SK-N-SH treated with all-trans-retinoic acid at 6 μM for 48 hours (cell line): ENCODE results near the gene TMBIM1.

ENCODE experiments used
- ATAC-seq: fragments of 200-7000 bp; cut with Tn5 transposase; 3 replicates; pipeline ENCODE4 v1.9.1; 2020; ENCODE audit warnings: mild to moderate bottlenecking, moderate library complexity
- ARNTL ChIP-seq: fragments of 450-650 bp; formaldehyde crosslinking; IDR thresholded peaks from 2 replicates; pipeline ENCODE4 v1.5.0; 2020; ENCODE audit warnings: low read depth, mild to moderate bottlenecking, moderate library complexity, borderline replicate concordance
- BACH2 ChIP-seq: fragments of 250-450 bp; sonication (Bioruptor Pico); IDR thresholded peaks from 2 replicates; pipeline ENCODE4 v1.9.0; 2021; ENCODE audit warnings: mild to moderate bottlenecking, borderline replicate concordance
- CREB5 ChIP-seq: fragments of 250-450 bp; sonication (Bioruptor Pico); IDR thresholded peaks from 2 replicates; pipeline ENCODE4 v1.5.1; 2020; ENCODE audit warnings: low read depth, mild to moderate bottlenecking, moderate library complexity
- CSDC2 ChIP-seq: fragments of 250-450 bp; sonication (Bioruptor Pico); IDR thresholded peaks from 2 replicates; pipeline ENCODE4 v1.5.0; 2020; ENCODE audit warnings: mild to moderate bottlenecking, moderate library complexity
- CSRNP3 ChIP-seq: fragments of 250-450 bp; sonication (Bioruptor Pico); IDR thresholded peaks from 2 replicates; pipeline ENCODE4 v1.5.1; 2021; ENCODE audit warnings: mild to moderate bottlenecking, moderate library complexity
- ESRRG ChIP-seq: fragments of 250-450 bp; sonication (Bioruptor Pico); IDR thresholded peaks from 2 replicates; pipeline ENCODE4 v1.6.1; 2021; ENCODE audit warnings: mild to moderate bottlenecking
- GLIS3 ChIP-seq: fragments of 250-450 bp; sonication (Bioruptor Pico); IDR thresholded peaks from 2 replicates; pipeline ENCODE4 v1.5.0; 2020; ENCODE audit warnings: mild to moderate bottlenecking, moderate library complexity
- ISL1 ChIP-seq: fragments of 250-450 bp; sonication (Bioruptor Pico); IDR thresholded peaks from 2 replicates; pipeline ENCODE4 v2.1.2; 2022; ENCODE audit warnings: mild to moderate bottlenecking, moderate library complexity
- OSR1 ChIP-seq: fragments of 250-450 bp; sonication (Bioruptor Pico); IDR thresholded peaks from 2 replicates; pipeline ENCODE4 v1.8.0; 2022; ENCODE audit warnings: moderate library complexity, mild to moderate bottlenecking, inconsistent platforms
- PATZ1 ChIP-seq: fragments of 250-450 bp; sonication (Bioruptor Pico); IDR thresholded peaks from 2 replicates; pipeline ENCODE4 v1.8.0; 2020; ENCODE audit warnings: mild to moderate bottlenecking, moderate library complexity, borderline replicate concordance
- POU6F1 ChIP-seq: fragments of 250-450 bp; sonication (Bioruptor Pico); IDR thresholded peaks from 2 replicates; pipeline ENCODE4 v1.8.0; 2021; ENCODE audit warnings: low read depth, mild to moderate bottlenecking, moderate library complexity, borderline replicate concordance
- PPARA ChIP-seq: fragments of 250-450 bp; sonication (Bioruptor Pico); IDR thresholded peaks from 2 replicates; pipeline ENCODE4 v1.5.0; 2020; ENCODE audit warnings: mild to moderate bottlenecking, borderline replicate concordance
- RARB ChIP-seq: fragments of 250-450 bp; sonication (Bioruptor Pico); IDR thresholded peaks from 2 replicates; pipeline ENCODE4 v1.8.0; 2021; ENCODE audit warnings: mild to moderate bottlenecking, moderate library complexity
- SNAI2 ChIP-seq: fragments of 250-450 bp; sonication (Bioruptor Pico); IDR thresholded peaks from 2 replicates; pipeline ENCODE4 v1.5.0; 2020; ENCODE audit warnings: mild to moderate bottlenecking, moderate library complexity
- TCF4 ChIP-seq: fragments of 250-450 bp; sonication (Bioruptor Pico); IDR thresholded peaks from 2 replicates; pipeline ENCODE4 v1.8.0; 2021; ENCODE audit warnings: mild to moderate bottlenecking, moderate library complexity, borderline replicate concordance
- TOX ChIP-seq: fragments of 250-450 bp; sonication (Bioruptor Pico); IDR thresholded peaks from 2 replicates; pipeline ENCODE4 v1.8.0; 2021; ENCODE audit warnings: mild to moderate bottlenecking, moderate library complexity, borderline replicate concordance
- ZC3H10 ChIP-seq: fragments of 250-450 bp; sonication (Bioruptor Pico); IDR thresholded peaks from 2 replicates; pipeline ENCODE4 v1.5.1; 2021; ENCODE audit warnings: mild to moderate bottlenecking, moderate library complexity
- ZFP3 ChIP-seq: fragments of 250-450 bp; sonication (Bioruptor Pico); IDR thresholded peaks from 2 replicates; pipeline ENCODE4 v1.5.0; 2020; ENCODE audit warnings: mild to moderate bottlenecking, moderate library complexity
- ZFP30 ChIP-seq: fragments of 450-650 bp; formaldehyde crosslinking; IDR thresholded peaks from 2 replicates; pipeline ENCODE4 v1.5.0; 2022; ENCODE audit warnings: mild to moderate bottlenecking, moderate library complexity
- ZNF565 ChIP-seq: fragments of 450-650 bp; formaldehyde crosslinking; conservative IDR thresholded peaks from 2 replicates; pipeline ENCODE4 v1.5.0; 2020; ENCODE audit warnings: low read depth, mild to moderate bottlenecking, moderate library complexity
- ZNF70 ChIP-seq: fragments of 450-650 bp; formaldehyde crosslinking; IDR thresholded peaks from 2 replicates; pipeline ENCODE4 v1.5.0; 2020; ENCODE audit warnings: mild to moderate bottlenecking, moderate library complexity
- ZNF8 ChIP-seq: fragments of 450-650 bp; formaldehyde crosslinking; IDR thresholded peaks from 2 replicates; pipeline ENCODE4 v1.5.0; 2020; ENCODE audit warnings: mild to moderate bottlenecking, moderate library complexity

The TMBIM1 gene

GRCh38 chr2:218229851-218230250, 62.5 kb downstream of the TMBIM1 start:
- 0 out of 3 replicates have a peak, but pooled peaks have one; percentile 7 for ATAC-seq
- TF ChIP-seq CSDC2 = no peak
- TF ChIP-seq TCF4 (CRISPR knock-in tag) = no peak
- no peak for TF ChIP-seq ZFP30 (CRISPR knock-in tag)
- TF ChIP-seq PPARA (CRISPR knock-in tag) = no peak
- no peak for TF ChIP-seq ZFP3 (CRISPR knock-in tag)
- no peak for TF ChIP-seq POU6F1 (CRISPR knock-in tag)
- no peak for TF ChIP-seq CREB5 (CRISPR knock-in tag)
- no peak for TF ChIP-seq CSRNP3 (CRISPR knock-in tag)
- no peak for TF ChIP-seq ZC3H10 (CRISPR knock-in tag)
- TF ChIP-seq OSR1 (CRISPR knock-in tag) = no peak
- no peak for TF ChIP-seq ZNF8 (CRISPR knock-in tag)
- no peak for TF ChIP-seq GLIS3 (CRISPR knock-in tag)
- no peak for TF ChIP-seq BACH2 (CRISPR knock-in tag)
- no peak for TF ChIP-seq ESRRG (CRISPR knock-in tag)
- TF ChIP-seq TOX (CRISPR knock-in tag) = no peak
- no peak for TF ChIP-seq PATZ1 (CRISPR knock-in tag)
- no peak for TF ChIP-seq ISL1

GRCh38 chr2:218229239-218229638, 63.1 kb downstream of the TMBIM1 start:
- peak; percentile 94 for ATAC-seq

More at GRCh38 chr2:218229239-218229638, 63.1 kb downstream of the TMBIM1 start:
- TF ChIP-seq POU6F1 (CRISPR knock-in tag) (no peak), PATZ1 (CRISPR knock-in tag) (no peak), ZFP30 (CRISPR knock-in tag) (no peak), ESRRG (CRISPR knock-in tag) (no peak), RARB (CRISPR knock-in tag) (no peak), ARNTL (no peak), CSRNP3 (CRISPR knock-in tag) (no peak), ZNF565 (CRISPR knock-in tag) (no peak), ZNF70 (CRISPR knock-in tag) (no peak), ZNF8 (CRISPR knock-in tag) (no peak), SNAI2 (CRISPR knock-in tag) (no peak), ZC3H10 (CRISPR knock-in tag) (no peak), PPARA (CRISPR knock-in tag) (no peak), CSDC2 (no peak), ZFP3 (CRISPR knock-in tag) (no peak), OSR1 (CRISPR knock-in tag) (no peak)
